Measurements from ENCODE around the gene ARHGAP22.

- TF ChIP-seq CTCF (IDR thresholded peaks at IDR 0.05; ENCODE audit: insufficient read depth, low read depth, low read length) = no peak
- no peak for TF ChIP-seq EZH2 (IDR thresholded peaks at IDR 0.05; ENCODE audit: insufficient read depth, low read length)
Observed at GRCh38 chr10:48634198-48634983, 29.5 kb upstream of the ARHGAP22 start.

Data from astrocyte (in vitro differentiated cells and primary cell).